Astrocyte (in vitro differentiated cells and primary cell): ENCODE results near the gene VAT1L. TPM values are rescaled to one million over a fixed set of nuclear protein-coding genes. Genes with fewer than 3 reads are reported as not detected.
A peak's percentile ranks its signal among the peaks of the same experiment; 100 is the strongest.

Experiments used
- DNase-seq: peaks from one replicate; pipeline ENCODE4 v3.0.0-alpha.2; 2010; ENCODE audit warnings: low read depth
- FAIRE-seq: peaks from 2 replicates; lab custom pipeline; 2011; peaks lifted over from hg19 to GRCh38; lab: Jason Lieb, UNC
- H2AFZ ChIP-seq: 2 replicates; pipeline ENCODE4 v1.6.0; 2012; ENCODE audit warnings: low read depth, low read length, inconsistent platforms
- H3K27ac ChIP-seq: 2 replicates; pipeline ENCODE4 v1.5.1; 2011; ENCODE audit warnings: low read depth, low read length, inconsistent platforms
- H3K27me3 ChIP-seq: 2 replicates; pipeline ENCODE4 v1.6.0; 2011; ENCODE audit warnings: low read length, inconsistent platforms; ENCODE audit not compliant: insufficient read depth
- H3K36me3 ChIP-seq: 2 replicates; pipeline ENCODE4 v1.5.1; 2011; ENCODE audit warnings: low read length, inconsistent platforms; ENCODE audit not compliant: insufficient read depth
- H3K4me1 ChIP-seq: 2 replicates; pipeline ENCODE4 v1.5.1; 2011; ENCODE audit warnings: low read length, inconsistent platforms; ENCODE audit not compliant: insufficient read depth
- H3K4me2 ChIP-seq: 2 replicates; pipeline ENCODE4 v1.6.0; 2012; ENCODE audit warnings: low read length, inconsistent platforms
- H3K4me3 ChIP-seq: 2 replicates; pipeline ENCODE4 v1.5.1; 2011; ENCODE audit warnings: low read depth, mild to moderate bottlenecking, low read length, inconsistent platforms; ENCODE audit not compliant: insufficient read depth
- H3K79me2 ChIP-seq: 2 replicates; pipeline ENCODE4 v1.6.0; 2012; ENCODE audit warnings: mild to moderate bottlenecking, low read length, inconsistent platforms; ENCODE audit not compliant: insufficient read depth
- H3K9ac ChIP-seq: 2 replicates; pipeline ENCODE4 v1.6.0; 2012; ENCODE audit warnings: mild to moderate bottlenecking, low read length, inconsistent platforms
- H3K9me3 ChIP-seq: 2 replicates; pipeline ENCODE4 v1.5.1; 2012; ENCODE audit warnings: low read depth, mild to moderate bottlenecking, low read length, inconsistent platforms; ENCODE audit not compliant: insufficient read depth
- H4K20me1 ChIP-seq: 2 replicates; pipeline ENCODE4 v1.6.0; 2012; ENCODE audit warnings: low read length, inconsistent platforms; ENCODE audit not compliant: insufficient read depth
- H3K27ac Mint-ChIP-seq: one replicate; pipeline ENCODE4 v1.8.0; 2021; ENCODE audit warnings: mild to moderate bottlenecking, mixed read lengths; ENCODE audit not compliant: unreplicated experiment
- H3K27me3 Mint-ChIP-seq: one replicate; pipeline ENCODE4 v1.8.0; 2021; ENCODE audit warnings: low read depth, mixed read lengths; ENCODE audit not compliant: unreplicated experiment
- H3K36me3 Mint-ChIP-seq: one replicate; pipeline ENCODE4 v1.8.0; 2021; ENCODE audit warnings: low read depth, mixed read lengths; ENCODE audit not compliant: unreplicated experiment
- H3K4me1 Mint-ChIP-seq: one replicate; pipeline ENCODE4 v1.8.0; 2021; ENCODE audit warnings: low read depth, mixed read lengths; ENCODE audit not compliant: unreplicated experiment
- H3K4me3 Mint-ChIP-seq: one replicate; pipeline ENCODE4 v1.8.0; 2021; ENCODE audit warnings: mild to moderate bottlenecking, moderate library complexity, mixed read lengths; ENCODE audit not compliant: unreplicated experiment
- H3K9me3 Mint-ChIP-seq: one replicate; pipeline ENCODE4 v1.8.0; 2021; ENCODE audit warnings: mild to moderate bottlenecking, mixed read lengths; ENCODE audit not compliant: unreplicated experiment
- EZH2 ChIP-seq: IDR thresholded peaks from 2 replicates; pipeline ENCODE4 v1.6.1; 2012; ENCODE audit warnings: mild to moderate bottlenecking, low read length, inconsistent platforms; ENCODE audit not compliant: insufficient read depth
- total RNA-seq: library from RNA; stranded (reverse); gene quantifications from 2 replicates; pipeline ENCODE4 v1.2.1, GENCODE V29; 2021
- TF ChIP-seq, protein P1 (sequence below): IDR thresholded peaks from 2 replicates; pipeline ENCODE4 v1.5.1; 2011; ENCODE audit warnings: low read depth, mild to moderate bottlenecking, inconsistent platforms, low read length, moderate library complexity; ENCODE audit not compliant: insufficient read depth

Gene VAT1L
- total RNA-seq, 1 donor from 2014 or later = 3.3 TPM

DNA sequence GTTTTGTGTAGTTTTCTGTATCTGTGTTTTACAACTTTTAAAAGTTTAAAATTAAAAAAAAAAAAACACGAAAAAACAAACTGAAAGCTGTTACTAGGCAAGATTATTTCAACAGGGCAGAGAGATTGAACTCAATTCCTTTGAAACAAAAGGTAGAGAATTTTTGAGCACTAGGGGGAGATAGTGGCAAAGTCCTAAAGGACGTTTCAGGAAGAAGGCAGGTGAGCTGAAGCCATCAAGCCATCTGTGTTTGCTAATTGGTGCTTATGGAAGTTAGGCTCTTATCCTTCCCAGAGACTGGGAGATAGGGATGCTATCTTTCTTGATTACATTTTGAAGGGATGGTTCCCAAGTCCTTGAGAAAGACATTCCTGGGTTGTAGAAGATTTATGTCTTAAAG lies 163.4 kb downstream of the VAT1L start:
- no peak for DNase-seq
- TF ChIP-seq EZH2 = no peak
- TF ChIP-seq, protein P1, sequence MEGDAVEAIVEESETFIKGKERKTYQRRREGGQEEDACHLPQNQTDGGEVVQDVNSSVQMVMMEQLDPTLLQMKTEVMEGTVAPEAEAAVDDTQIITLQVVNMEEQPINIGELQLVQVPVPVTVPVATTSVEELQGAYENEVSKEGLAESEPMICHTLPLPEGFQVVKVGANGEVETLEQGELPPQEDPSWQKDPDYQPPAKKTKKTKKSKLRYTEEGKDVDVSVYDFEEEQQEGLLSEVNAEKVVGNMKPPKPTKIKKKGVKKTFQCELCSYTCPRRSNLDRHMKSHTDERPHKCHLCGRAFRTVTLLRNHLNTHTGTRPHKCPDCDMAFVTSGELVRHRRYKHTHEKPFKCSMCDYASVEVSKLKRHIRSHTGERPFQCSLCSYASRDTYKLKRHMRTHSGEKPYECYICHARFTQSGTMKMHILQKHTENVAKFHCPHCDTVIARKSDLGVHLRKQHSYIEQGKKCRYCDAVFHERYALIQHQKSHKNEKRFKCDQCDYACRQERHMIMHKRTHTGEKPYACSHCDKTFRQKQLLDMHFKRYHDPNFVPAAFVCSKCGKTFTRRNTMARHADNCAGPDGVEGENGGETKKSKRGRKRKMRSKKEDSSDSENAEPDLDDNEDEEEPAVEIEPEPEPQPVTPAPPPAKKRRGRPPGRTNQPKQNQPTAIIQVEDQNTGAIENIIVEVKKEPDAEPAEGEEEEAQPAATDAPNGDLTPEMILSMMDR = peak; percentile 25

GRCh38 chr16:77955127-77955526 lies 166.8 kb downstream of the VAT1L start:
- Histone ChIP-seq H3K79me2 (no peaks in the 10 kb centered on the region), H3K9me3 (no peaks in the 10 kb centered on the region), H3K36me3 (no peaks in the 10 kb centered on the region), H3K9ac (no peak overlapping the region), H2AFZ (no peak overlapping the region), H3K4me1 (no peaks in the 10 kb centered on the region), H3K27me3 (no peaks in the 10 kb centered on the region), H3K4me2 (no peak overlapping the region), H3K4me3 (no peak overlapping the region), H3K27ac (no peak overlapping the region), H4K20me1 (no peaks in the 10 kb centered on the region)
- Mint-ChIP-seq H3K27ac (no peak overlapping the region), H3K4me1 (no peaks in the 10 kb centered on the region), H3K9me3 (no peaks in the 10 kb centered on the region), H3K36me3 (no peaks in the 10 kb centered on the region), H3K4me3 (no peak overlapping the region), H3K27me3 (peaks cover 7% of the 10 kb centered on the region)
- FAIRE-seq = no peak
- TF ChIP-seq, protein P1 = no peak
- TF ChIP-seq EZH2 = no peak
- DNase-seq = no peak

More for the DNA sequence above, 163.4 kb downstream of the VAT1L start:
- H3K4me1 ChIP-seq = no peaks in the 10 kb centered on the region
- no peak overlapping the region for H2AFZ ChIP-seq
- H4K20me1 ChIP-seq = no peaks in the 10 kb centered on the region
- no peaks in the 10 kb centered on the region for H3K27me3 ChIP-seq
- no peak overlapping the region for H3K27ac ChIP-seq
- no peaks in the 10 kb centered on the region for H3K9me3 ChIP-seq
- no peak overlapping the region for H3K4me3 Mint-ChIP-seq
- no peaks in the 10 kb centered on the region for H3K36me3 ChIP-seq
- H3K4me1 Mint-ChIP-seq = no peaks in the 10 kb centered on the region
- peaks cover 6% of the 10 kb centered on the region for H3K27me3 Mint-ChIP-seq
- no peak overlapping the region for H3K27ac Mint-ChIP-seq
- no peak overlapping the region for H3K4me2 ChIP-seq
- no peaks in the 10 kb centered on the region for H3K36me3 Mint-ChIP-seq
- H3K9me3 Mint-ChIP-seq = no peaks in the 10 kb centered on the region
- H3K79me2 ChIP-seq = no peaks in the 10 kb centered on the region
- no peak overlapping the region for H3K9ac ChIP-seq
- no peak overlapping the region for H3K4me3 ChIP-seq
- no peak for FAIRE-seq

DNA sequence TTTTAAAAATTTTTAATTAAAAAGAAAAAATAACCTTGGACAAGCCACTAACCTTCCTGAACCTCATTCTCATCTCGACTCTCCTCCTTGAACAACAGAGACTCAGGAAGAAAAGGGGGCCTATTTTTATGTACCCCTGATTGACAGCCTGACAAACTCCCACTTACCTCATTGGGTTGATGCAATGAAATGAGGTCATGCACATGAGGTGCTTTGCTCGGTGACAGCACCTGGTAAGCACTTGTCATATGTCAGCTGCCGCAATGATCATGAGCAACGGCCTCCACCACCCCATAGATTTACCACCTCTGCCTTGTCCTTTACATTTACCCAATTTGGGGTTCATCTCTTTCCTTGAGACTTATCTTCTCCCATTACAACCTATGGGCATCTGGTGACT lies 167.9 kb downstream of the VAT1L start:
- no peaks in the 10 kb centered on the region for H4K20me1 ChIP-seq
- FAIRE-seq = no peak
- no peak overlapping the region for H3K27ac ChIP-seq

More for the DNA sequence above, 167.9 kb downstream of the VAT1L start:
- no peak overlapping the region for H3K4me3 ChIP-seq
- no peaks in the 10 kb centered on the region for H3K9me3 ChIP-seq
- H3K36me3 ChIP-seq = no peaks in the 10 kb centered on the region
- no peak overlapping the region for H3K9ac ChIP-seq
- H3K4me1 Mint-ChIP-seq = no peaks in the 10 kb centered on the region
- no peaks in the 10 kb centered on the region for H3K79me2 ChIP-seq
- no peak for TF ChIP-seq EZH2
- TF ChIP-seq, protein P1 = no peak
- H3K36me3 Mint-ChIP-seq = no peaks in the 10 kb centered on the region
- peaks cover 5% of the 10 kb centered on the region for H3K9me3 Mint-ChIP-seq
- no peak overlapping the region for H3K4me2 ChIP-seq
- peaks cover 7% of the 10 kb centered on the region for H3K27me3 Mint-ChIP-seq
- no peaks in the 10 kb centered on the region for H3K27me3 ChIP-seq
- H3K4me3 Mint-ChIP-seq = no peak overlapping the region
- no peak overlapping the region for H3K27ac Mint-ChIP-seq
- DNase-seq = no peak
- H3K4me1 ChIP-seq = no peaks in the 10 kb centered on the region
- no peak overlapping the region for H2AFZ ChIP-seq
